ENCODE results near the gene KSR1. TPM values are rescaled to one million over a fixed set of nuclear protein-coding genes. Genes with fewer than 3 reads are reported as not detected.

KSR1 gene
- total RNA-seq, 1 donor = 6.5 TPM

- Histone ChIP-seq H3K4me3 (ENCODE audit: insufficient read depth, low read length) (no peak overlapping the region), H3K27me3 (ENCODE audit: insufficient read depth, low read length) (no peaks in the 10 kb centered on the region), H3K79me2 (ENCODE audit: insufficient read depth, low read length) (no peaks in the 10 kb centered on the region), H3K9me3 (ENCODE audit: low read depth, low read length) (no peaks in the 10 kb centered on the region), H2AFZ (ENCODE audit: low read length) (no peak overlapping the region), H3K4me1 (ENCODE audit: insufficient read depth, low read length) (peaks cover 12% of the 10 kb centered on the region), H3K4me2 (ENCODE audit: insufficient read depth, low read length) (no peak overlapping the region), H4K20me1 (ENCODE audit: insufficient read depth, low read length) (no peaks in the 10 kb centered on the region), H3K36me3 (ENCODE audit: insufficient read depth, low read length) (no peaks in the 10 kb centered on the region), H3K27ac (ENCODE audit: low read depth, low read length) (no peak overlapping the region)
- TF ChIP-seq, protein P1, sequence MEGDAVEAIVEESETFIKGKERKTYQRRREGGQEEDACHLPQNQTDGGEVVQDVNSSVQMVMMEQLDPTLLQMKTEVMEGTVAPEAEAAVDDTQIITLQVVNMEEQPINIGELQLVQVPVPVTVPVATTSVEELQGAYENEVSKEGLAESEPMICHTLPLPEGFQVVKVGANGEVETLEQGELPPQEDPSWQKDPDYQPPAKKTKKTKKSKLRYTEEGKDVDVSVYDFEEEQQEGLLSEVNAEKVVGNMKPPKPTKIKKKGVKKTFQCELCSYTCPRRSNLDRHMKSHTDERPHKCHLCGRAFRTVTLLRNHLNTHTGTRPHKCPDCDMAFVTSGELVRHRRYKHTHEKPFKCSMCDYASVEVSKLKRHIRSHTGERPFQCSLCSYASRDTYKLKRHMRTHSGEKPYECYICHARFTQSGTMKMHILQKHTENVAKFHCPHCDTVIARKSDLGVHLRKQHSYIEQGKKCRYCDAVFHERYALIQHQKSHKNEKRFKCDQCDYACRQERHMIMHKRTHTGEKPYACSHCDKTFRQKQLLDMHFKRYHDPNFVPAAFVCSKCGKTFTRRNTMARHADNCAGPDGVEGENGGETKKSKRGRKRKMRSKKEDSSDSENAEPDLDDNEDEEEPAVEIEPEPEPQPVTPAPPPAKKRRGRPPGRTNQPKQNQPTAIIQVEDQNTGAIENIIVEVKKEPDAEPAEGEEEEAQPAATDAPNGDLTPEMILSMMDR (IDR thresholded peaks at IDR 0.05; ENCODE audit: extremely low read depth, low read depth, low read length) = no peak
- DNase-seq (ENCODE audit: insufficient read length, low spot score, missing footprints) = no peak
Measured at GRCh38 chr17:27530764-27531391, 74.6 kb downstream of the KSR1 start.

GRCh38 chr17:27531469-27531961 is 75.3 kb downstream of the KSR1 start:
- Histone ChIP-seq H3K36me3 (ENCODE audit: insufficient read depth, low read length) (no peaks in the 10 kb centered on the region), H3K4me3 (ENCODE audit: insufficient read depth, low read length) (no peak overlapping the region), H3K9me3 (ENCODE audit: low read depth, low read length) (no peaks in the 10 kb centered on the region), H3K4me1 (ENCODE audit: insufficient read depth, low read length) (peaks cover 12% of the 10 kb centered on the region), H3K27me3 (ENCODE audit: insufficient read depth, low read length) (no peaks in the 10 kb centered on the region), H4K20me1 (ENCODE audit: insufficient read depth, low read length) (no peaks in the 10 kb centered on the region), H3K79me2 (ENCODE audit: insufficient read depth, low read length) (no peaks in the 10 kb centered on the region), H3K4me2 (ENCODE audit: insufficient read depth, low read length) (no peak overlapping the region), H3K27ac (ENCODE audit: low read depth, low read length) (no peak overlapping the region), H2AFZ (ENCODE audit: low read length) (no peak overlapping the region)
- TF ChIP-seq, protein P1 (IDR thresholded peaks at IDR 0.05; ENCODE audit: extremely low read depth, low read depth, low read length) = no peak
- no peak for DNase-seq (ENCODE audit: insufficient read length, low spot score, missing footprints)

DNA sequence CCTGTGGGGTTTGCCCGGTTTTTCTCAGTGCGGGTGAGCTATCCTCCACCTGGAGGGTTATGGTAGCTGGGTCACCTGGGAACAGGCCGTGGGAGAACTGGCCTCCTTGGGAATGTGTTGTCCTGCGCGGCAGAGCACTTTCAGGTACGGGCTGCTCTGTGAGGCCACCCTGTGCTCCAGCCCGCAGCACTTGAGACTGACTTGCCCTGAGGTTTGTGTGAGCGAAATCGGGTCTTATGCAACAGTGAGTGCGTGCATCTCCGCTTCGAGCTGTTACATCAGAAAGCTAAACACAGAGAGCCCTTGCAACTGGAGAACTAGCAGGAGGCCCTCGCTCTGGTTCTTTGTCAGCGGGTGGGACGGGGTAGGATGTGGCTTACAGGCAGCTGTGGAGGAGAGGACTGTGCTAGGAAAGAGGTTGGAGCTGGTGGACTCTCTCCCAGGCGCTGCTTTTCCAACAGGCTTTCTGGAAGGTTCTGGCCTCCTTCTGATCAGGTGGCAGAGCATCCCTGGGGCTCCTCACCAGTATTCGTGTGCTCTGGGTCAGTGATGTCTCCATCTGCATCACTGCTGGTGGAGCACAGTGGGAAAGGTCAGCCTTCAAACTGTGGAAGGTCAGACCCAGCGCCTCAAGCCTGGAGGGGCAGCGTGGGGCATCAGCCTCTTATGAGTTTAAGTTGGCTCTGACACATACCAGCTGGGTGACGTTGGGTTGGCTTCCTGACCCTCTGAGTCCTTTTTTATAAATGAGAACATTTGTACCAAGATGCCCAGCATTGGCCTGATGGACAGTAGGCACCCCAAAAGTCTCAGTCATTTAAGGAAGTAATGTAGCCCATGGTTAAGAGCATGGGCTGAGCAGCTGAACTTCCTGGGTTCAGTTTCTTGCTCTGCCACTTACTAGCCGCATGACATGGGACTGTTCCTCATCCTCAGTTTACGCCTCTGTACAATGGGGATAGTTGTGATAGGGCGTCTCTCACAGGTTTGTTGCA is 76.3 kb downstream of the KSR1 start:
- no peaks in the 10 kb centered on the region for H3K79me2 ChIP-seq (ENCODE audit: insufficient read depth, low read length)
- H4K20me1 ChIP-seq (ENCODE audit: insufficient read depth, low read length) = no peaks in the 10 kb centered on the region
- H3K36me3 ChIP-seq (ENCODE audit: insufficient read depth, low read length) = no peaks in the 10 kb centered on the region
- H3K27ac ChIP-seq (ENCODE audit: low read depth, low read length) = no peak overlapping the region
- no peak overlapping the region for H3K4me3 ChIP-seq (ENCODE audit: insufficient read depth, low read length)
- peaks cover 12% of the 10 kb centered on the region for H3K4me1 ChIP-seq (ENCODE audit: insufficient read depth, low read length)
- H3K4me2 ChIP-seq (ENCODE audit: insufficient read depth, low read length) = no peak overlapping the region
- no peaks in the 10 kb centered on the region for H3K9me3 ChIP-seq (ENCODE audit: low read depth, low read length)
- TF ChIP-seq, protein P1 (IDR thresholded peaks at IDR 0.05; ENCODE audit: extremely low read depth, low read depth, low read length) = no peak
- H2AFZ ChIP-seq (ENCODE audit: low read length) = no peak overlapping the region
- no peaks in the 10 kb centered on the region for H3K27me3 ChIP-seq (ENCODE audit: insufficient read depth, low read length)
- no peak for DNase-seq (ENCODE audit: insufficient read length, low spot score, missing footprints)

Measured in osteoblast (primary cell).